ENCODE measurements around the gene SRGAP1.

DNA sequence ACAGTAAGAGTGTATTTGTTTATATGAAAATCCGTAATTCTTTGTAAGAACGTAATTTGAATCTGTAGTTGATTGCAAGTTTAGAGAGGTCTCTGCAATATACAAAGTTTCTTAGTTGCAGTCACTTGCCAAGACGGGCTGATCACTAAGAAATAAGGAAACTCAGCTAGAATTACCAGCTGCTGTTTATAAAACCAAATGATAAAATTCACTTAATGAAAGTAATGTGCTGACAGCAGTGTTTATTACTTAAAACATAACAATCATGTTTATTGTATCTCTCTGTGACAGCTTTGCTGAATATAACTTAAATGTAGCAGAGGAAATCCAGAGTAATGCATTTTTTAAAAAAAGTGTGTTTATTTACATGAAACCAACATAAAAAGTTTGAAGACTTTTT is 31.2 kb downstream of the SRGAP1 start:
- TF ChIP-seq, protein P1, sequence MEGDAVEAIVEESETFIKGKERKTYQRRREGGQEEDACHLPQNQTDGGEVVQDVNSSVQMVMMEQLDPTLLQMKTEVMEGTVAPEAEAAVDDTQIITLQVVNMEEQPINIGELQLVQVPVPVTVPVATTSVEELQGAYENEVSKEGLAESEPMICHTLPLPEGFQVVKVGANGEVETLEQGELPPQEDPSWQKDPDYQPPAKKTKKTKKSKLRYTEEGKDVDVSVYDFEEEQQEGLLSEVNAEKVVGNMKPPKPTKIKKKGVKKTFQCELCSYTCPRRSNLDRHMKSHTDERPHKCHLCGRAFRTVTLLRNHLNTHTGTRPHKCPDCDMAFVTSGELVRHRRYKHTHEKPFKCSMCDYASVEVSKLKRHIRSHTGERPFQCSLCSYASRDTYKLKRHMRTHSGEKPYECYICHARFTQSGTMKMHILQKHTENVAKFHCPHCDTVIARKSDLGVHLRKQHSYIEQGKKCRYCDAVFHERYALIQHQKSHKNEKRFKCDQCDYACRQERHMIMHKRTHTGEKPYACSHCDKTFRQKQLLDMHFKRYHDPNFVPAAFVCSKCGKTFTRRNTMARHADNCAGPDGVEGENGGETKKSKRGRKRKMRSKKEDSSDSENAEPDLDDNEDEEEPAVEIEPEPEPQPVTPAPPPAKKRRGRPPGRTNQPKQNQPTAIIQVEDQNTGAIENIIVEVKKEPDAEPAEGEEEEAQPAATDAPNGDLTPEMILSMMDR (IDR thresholded peaks at IDR 0.05; ENCODE audit: poor library complexity), result no peak
- TF ChIP-seq EZH2 (IDR thresholded peaks at IDR 0.05; ENCODE audit: borderline replicate concordance), result no peak
